ENCODE data around the gene STAMBP. TPM values are rescaled to one million over a fixed set of nuclear protein-coding genes. Genes with fewer than 3 reads are reported as not detected.

Gene STAMBP
- total and polyA plus RNA-seq, 4 donors: 22.3 to 39.7 (median 24.4) TPM

GRCh38 chr2:73896362-73897239 is 67.8 kb downstream of the STAMBP start:
- no peaks in the 10 kb centered on the region for H3K36me3 ChIP-seq (ENCODE audit: control insufficient read depth in 4 of 4, insufficient read depth in 4 of 4, low read length in 4 of 4)
- no peak for DNase-seq
- H3K9ac ChIP-seq (ENCODE audit: insufficient read depth in 1 of 2, low read length in 2 of 2): no peak overlapping the region
- 39 to 54% methylated on average over 15 of the region's 15 CpGs for WGBS, 2 donors
- H3K4me1 ChIP-seq (ENCODE audit: control insufficient read depth in 5 of 5, insufficient read depth in 5 of 5, low read length in 5 of 5): no peaks in the 10 kb centered on the region
- no peak for TF ChIP-seq CTCF (IDR thresholded peaks at IDR 0.05; ENCODE audit: control extremely low read depth, extremely low read depth)
- H3K27me3 ChIP-seq (ENCODE audit: control insufficient read depth in 3 of 3, insufficient read depth in 3 of 3, low read length in 2 of 3): no peaks in the 10 kb centered on the region
- no peak for ATAC-seq (ENCODE audit: insufficient read depth, low FRiP score)
- H3K4me3 ChIP-seq: no peak overlapping the region
- peaks cover 0 to 3% (median 0%) of the 10 kb centered on the region in 4 donors for H3K9me3 ChIP-seq (ENCODE audit: control insufficient read depth in 4 of 4, insufficient read depth in 3 of 4, low read length in 3 of 4)
- H3K27ac ChIP-seq (ENCODE audit: low read depth in 1 of 2, low read length in 1 of 2): peak overlapping the region in 1 of 2 donors; percentile 32

- no peak for DNase-seq
- no peak overlapping the region for H3K4me3 ChIP-seq
- peak overlapping the region in 1 of 2 donors; percentile 32 for H3K27ac ChIP-seq (ENCODE audit: low read depth in 1 of 2, low read length in 1 of 2)
- TF ChIP-seq CTCF (IDR thresholded peaks at IDR 0.05; ENCODE audit: control extremely low read depth, extremely low read depth): no peak
- no peak for ATAC-seq (ENCODE audit: insufficient read depth, low FRiP score)
- H3K27me3 ChIP-seq (ENCODE audit: control insufficient read depth in 3 of 3, insufficient read depth in 3 of 3, low read length in 2 of 3): peaks cover 0 to 2% (median 0%) of the 10 kb centered on the region in 3 donors
- H3K4me1 ChIP-seq (ENCODE audit: control insufficient read depth in 5 of 5, insufficient read depth in 5 of 5, low read length in 5 of 5): no peaks in the 10 kb centered on the region
- H3K9ac ChIP-seq (ENCODE audit: insufficient read depth in 1 of 2, low read length in 2 of 2): no peak overlapping the region
- 69 to 83% methylated on average over 4 of the region's 4 CpGs for WGBS, 2 donors
- H3K36me3 ChIP-seq (ENCODE audit: control insufficient read depth in 4 of 4, insufficient read depth in 4 of 4, low read length in 4 of 4): no peaks in the 10 kb centered on the region
- peaks cover 0 to 3% (median 0%) of the 10 kb centered on the region in 4 donors for H3K9me3 ChIP-seq (ENCODE audit: control insufficient read depth in 4 of 4, insufficient read depth in 3 of 4, low read length in 3 of 4)
These were observed 68.5 kb downstream of the STAMBP start for GRCh38 chr2:73897240-73897583.

GRCh38 chr2:73897934-73898333 is 69.2 kb downstream of the STAMBP start:
- 74 to 76% methylated on average over 6 of the region's 6 CpGs for WGBS, 2 donors
- Histone ChIP-seq H3K27ac (ENCODE audit: low read depth in 1 of 2, low read length in 1 of 2) (no peak overlapping the region), H3K36me3 (ENCODE audit: control insufficient read depth in 4 of 4, insufficient read depth in 4 of 4, low read length in 4 of 4) (no peaks in the 10 kb centered on the region), H3K4me3 (no peak overlapping the region), H3K27me3 (ENCODE audit: control insufficient read depth in 3 of 3, insufficient read depth in 3 of 3, low read length in 2 of 3) (peaks cover 0 to 2% (median 0%) of the 10 kb centered on the region in 3 donors), H3K9me3 (ENCODE audit: control insufficient read depth in 4 of 4, insufficient read depth in 3 of 4, low read length in 3 of 4) (peaks cover 0 to 3% (median 0%) of the 10 kb centered on the region in 4 donors), H3K4me1 (ENCODE audit: control insufficient read depth in 5 of 5, insufficient read depth in 5 of 5, low read length in 5 of 5) (no peaks in the 10 kb centered on the region), H3K9ac (ENCODE audit: insufficient read depth in 1 of 2, low read length in 2 of 2) (no peak overlapping the region)
- no peak for TF ChIP-seq CTCF (IDR thresholded peaks at IDR 0.05; ENCODE audit: control extremely low read depth, extremely low read depth)
- ATAC-seq (ENCODE audit: insufficient read depth, low FRiP score): no peak
- DNase-seq: no peak
